GM12873 (cell line): ENCODE data around the gene CERCAM.

Source experiments
- TF ChIP-seq, protein P1 (sequence below): IDR thresholded peaks from 2 replicates; pipeline ENCODE4 v1.5.1; 2012; ENCODE audit warnings: low read depth, mild to moderate bottlenecking, moderate library complexity, low read length, control low read depth; ENCODE audit not compliant: insufficient read depth; ENCODE audit errors: missing control alignments

Gene CERCAM

GRCh38 chr9:128390150-128390812, 30.4 kb upstream of the CERCAM start:
- TF ChIP-seq, protein P1, sequence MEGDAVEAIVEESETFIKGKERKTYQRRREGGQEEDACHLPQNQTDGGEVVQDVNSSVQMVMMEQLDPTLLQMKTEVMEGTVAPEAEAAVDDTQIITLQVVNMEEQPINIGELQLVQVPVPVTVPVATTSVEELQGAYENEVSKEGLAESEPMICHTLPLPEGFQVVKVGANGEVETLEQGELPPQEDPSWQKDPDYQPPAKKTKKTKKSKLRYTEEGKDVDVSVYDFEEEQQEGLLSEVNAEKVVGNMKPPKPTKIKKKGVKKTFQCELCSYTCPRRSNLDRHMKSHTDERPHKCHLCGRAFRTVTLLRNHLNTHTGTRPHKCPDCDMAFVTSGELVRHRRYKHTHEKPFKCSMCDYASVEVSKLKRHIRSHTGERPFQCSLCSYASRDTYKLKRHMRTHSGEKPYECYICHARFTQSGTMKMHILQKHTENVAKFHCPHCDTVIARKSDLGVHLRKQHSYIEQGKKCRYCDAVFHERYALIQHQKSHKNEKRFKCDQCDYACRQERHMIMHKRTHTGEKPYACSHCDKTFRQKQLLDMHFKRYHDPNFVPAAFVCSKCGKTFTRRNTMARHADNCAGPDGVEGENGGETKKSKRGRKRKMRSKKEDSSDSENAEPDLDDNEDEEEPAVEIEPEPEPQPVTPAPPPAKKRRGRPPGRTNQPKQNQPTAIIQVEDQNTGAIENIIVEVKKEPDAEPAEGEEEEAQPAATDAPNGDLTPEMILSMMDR, result no peak

- TF ChIP-seq, protein P1, result no peak
Observed at GRCh38 chr9:128390813-128391711, 29.6 kb upstream of the CERCAM start.

- TF ChIP-seq, protein P1, result no peak
Observed at GRCh38 chr9:128391956-128392301, 28.7 kb upstream of the CERCAM start.

GRCh38 chr9:128392302-128393144, 28.1 kb upstream of the CERCAM start:
- TF ChIP-seq, protein P1, result no peak

GRCh38 chr9:128393145-128393775, 27.4 kb upstream of the CERCAM start:
- TF ChIP-seq, protein P1, result no peak

GRCh38 chr9:128393970-128394369, 26.7 kb upstream of the CERCAM start:
- TF ChIP-seq, protein P1, result no peak
